ENCODE results near the gene SLA2. TPM values are rescaled to one million over a fixed set of nuclear protein-coding genes. Genes with fewer than 3 reads are reported as not detected.

The SLA2 gene
- total and polyA plus RNA-seq, 2 donors (not counting 1 experiment from before 2014, with no cell fraction given) = not detected

DNA sequence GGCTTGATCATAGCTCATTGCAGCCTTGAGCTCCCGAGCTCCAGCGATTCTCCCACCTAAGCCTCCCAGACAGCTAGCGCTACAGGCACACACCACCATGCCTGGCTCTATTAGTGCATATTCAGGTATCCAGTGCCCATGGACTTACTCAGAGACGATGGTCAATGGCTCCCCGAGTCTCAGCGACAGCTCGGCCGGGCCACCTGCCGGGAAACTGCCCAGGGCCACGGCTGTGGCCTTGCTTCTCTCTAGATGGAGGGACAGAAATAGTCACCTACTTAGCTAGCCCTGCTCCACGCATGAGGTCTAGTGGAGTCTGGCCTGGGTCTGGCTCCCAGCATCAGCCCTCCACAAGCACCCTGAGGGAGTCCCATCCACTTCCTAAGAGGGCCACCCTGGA lies 11.7 kb downstream of the SLA2 start:
- H3K36me3 ChIP-seq (ENCODE audit: control insufficient read depth, insufficient read depth, low read length) = no peaks in the 10 kb centered on the region
- H3K4me1 ChIP-seq (ENCODE audit: control insufficient read depth, extremely low read depth, insufficient read depth, low read length) = no peaks in the 10 kb centered on the region
- DNase-seq (ENCODE audit: low read depth in 2 of 2) = no peak
- no peak overlapping the region for H3K4me3 ChIP-seq (replicated peaks in 1 of 4; ENCODE audit: control extremely low read depth in 1 of 4, insufficient read depth in 1 of 4, low read depth in 3 of 4, low read length in 4 of 4)
- no peaks in the 10 kb centered on the region for H4K20me1 ChIP-seq (ENCODE audit: control insufficient read depth, extremely low read depth, insufficient read depth, low read length)
- no peaks in the 10 kb centered on the region for H3K79me2 ChIP-seq (ENCODE audit: control insufficient read depth, insufficient read depth, low read length)
- no peak overlapping the region for H3K27ac ChIP-seq (ENCODE audit: insufficient read depth, low read length)
- no peak overlapping the region for H3K9ac ChIP-seq (ENCODE audit: insufficient read depth, low read length)
- H3K27me3 ChIP-seq (ENCODE audit: control insufficient read depth, insufficient read depth, low read length) = no peaks in the 10 kb centered on the region
- TF ChIP-seq EZH2 (IDR thresholded peaks at IDR 0.05; ENCODE audit: low read length, missing control alignments) = no peak
- TF ChIP-seq, protein P1, sequence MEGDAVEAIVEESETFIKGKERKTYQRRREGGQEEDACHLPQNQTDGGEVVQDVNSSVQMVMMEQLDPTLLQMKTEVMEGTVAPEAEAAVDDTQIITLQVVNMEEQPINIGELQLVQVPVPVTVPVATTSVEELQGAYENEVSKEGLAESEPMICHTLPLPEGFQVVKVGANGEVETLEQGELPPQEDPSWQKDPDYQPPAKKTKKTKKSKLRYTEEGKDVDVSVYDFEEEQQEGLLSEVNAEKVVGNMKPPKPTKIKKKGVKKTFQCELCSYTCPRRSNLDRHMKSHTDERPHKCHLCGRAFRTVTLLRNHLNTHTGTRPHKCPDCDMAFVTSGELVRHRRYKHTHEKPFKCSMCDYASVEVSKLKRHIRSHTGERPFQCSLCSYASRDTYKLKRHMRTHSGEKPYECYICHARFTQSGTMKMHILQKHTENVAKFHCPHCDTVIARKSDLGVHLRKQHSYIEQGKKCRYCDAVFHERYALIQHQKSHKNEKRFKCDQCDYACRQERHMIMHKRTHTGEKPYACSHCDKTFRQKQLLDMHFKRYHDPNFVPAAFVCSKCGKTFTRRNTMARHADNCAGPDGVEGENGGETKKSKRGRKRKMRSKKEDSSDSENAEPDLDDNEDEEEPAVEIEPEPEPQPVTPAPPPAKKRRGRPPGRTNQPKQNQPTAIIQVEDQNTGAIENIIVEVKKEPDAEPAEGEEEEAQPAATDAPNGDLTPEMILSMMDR (conservative IDR thresholded peaks at IDR 0.05 in 1 of 2, IDR thresholded peaks at IDR 0.05 in 1 of 2; ENCODE audit: low read depth in 1 of 2, low read length in 2 of 2) = no peak
- no peaks in the 10 kb centered on the region for H3K9me3 ChIP-seq (ENCODE audit: control insufficient read depth, insufficient read depth, low read depth, low read length)
- no peak overlapping the region for H2AFZ ChIP-seq (ENCODE audit: low read length)
- H3K4me2 ChIP-seq (ENCODE audit: extremely low read depth, insufficient read depth, low read length) = no peak overlapping the region

DNA sequence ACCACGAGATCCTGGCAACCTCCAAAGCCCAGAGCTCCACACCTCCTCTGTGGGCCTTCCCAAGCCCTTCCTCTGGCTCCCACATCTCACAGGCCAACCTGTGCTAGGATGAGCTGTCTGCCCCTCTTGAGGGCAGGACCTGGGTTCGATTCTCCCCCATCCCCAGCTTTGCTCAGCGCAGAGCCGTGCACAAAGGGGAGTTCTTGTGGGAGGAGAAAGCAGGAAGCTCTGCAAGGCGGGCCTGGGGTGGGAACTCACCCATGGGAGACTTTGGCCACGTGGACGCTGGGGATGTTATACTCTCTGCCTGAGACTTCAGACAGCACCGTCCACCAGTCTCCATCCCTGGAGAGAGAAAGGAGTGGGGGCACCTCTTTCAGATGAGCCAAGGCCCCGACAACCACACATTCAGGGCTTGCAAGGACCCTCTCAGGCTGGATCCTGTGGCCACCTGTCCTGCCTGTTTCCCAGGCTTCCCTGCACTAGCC lies 12.7 kb downstream of the SLA2 start:
- Histone ChIP-seq H3K79me2 (ENCODE audit: control insufficient read depth, insufficient read depth, low read length) (no peaks in the 10 kb centered on the region), H3K27ac (ENCODE audit: insufficient read depth, low read length) (no peak overlapping the region), H3K36me3 (ENCODE audit: control insufficient read depth, insufficient read depth, low read length) (no peaks in the 10 kb centered on the region), H3K9ac (ENCODE audit: insufficient read depth, low read length) (no peak overlapping the region), H3K4me2 (ENCODE audit: extremely low read depth, insufficient read depth, low read length) (no peak overlapping the region), H3K27me3 (ENCODE audit: control insufficient read depth, insufficient read depth, low read length) (no peaks in the 10 kb centered on the region), H3K4me3 (replicated peaks in 1 of 4; ENCODE audit: control extremely low read depth in 1 of 4, insufficient read depth in 1 of 4, low read depth in 3 of 4, low read length in 4 of 4) (no peak overlapping the region), H3K9me3 (ENCODE audit: control insufficient read depth, insufficient read depth, low read depth, low read length) (no peaks in the 10 kb centered on the region), H2AFZ (ENCODE audit: low read length) (no peak overlapping the region), H3K4me1 (ENCODE audit: control insufficient read depth, extremely low read depth, insufficient read depth, low read length) (no peaks in the 10 kb centered on the region), H4K20me1 (ENCODE audit: control insufficient read depth, extremely low read depth, insufficient read depth, low read length) (no peaks in the 10 kb centered on the region)
- no peak for DNase-seq (ENCODE audit: low read depth in 2 of 2)
- TF ChIP-seq, protein P1 (conservative IDR thresholded peaks at IDR 0.05 in 1 of 2, IDR thresholded peaks at IDR 0.05 in 1 of 2; ENCODE audit: low read depth in 1 of 2, low read length in 2 of 2) = no peak
- TF ChIP-seq EZH2 (IDR thresholded peaks at IDR 0.05; ENCODE audit: low read length, missing control alignments) = no peak

DNA sequence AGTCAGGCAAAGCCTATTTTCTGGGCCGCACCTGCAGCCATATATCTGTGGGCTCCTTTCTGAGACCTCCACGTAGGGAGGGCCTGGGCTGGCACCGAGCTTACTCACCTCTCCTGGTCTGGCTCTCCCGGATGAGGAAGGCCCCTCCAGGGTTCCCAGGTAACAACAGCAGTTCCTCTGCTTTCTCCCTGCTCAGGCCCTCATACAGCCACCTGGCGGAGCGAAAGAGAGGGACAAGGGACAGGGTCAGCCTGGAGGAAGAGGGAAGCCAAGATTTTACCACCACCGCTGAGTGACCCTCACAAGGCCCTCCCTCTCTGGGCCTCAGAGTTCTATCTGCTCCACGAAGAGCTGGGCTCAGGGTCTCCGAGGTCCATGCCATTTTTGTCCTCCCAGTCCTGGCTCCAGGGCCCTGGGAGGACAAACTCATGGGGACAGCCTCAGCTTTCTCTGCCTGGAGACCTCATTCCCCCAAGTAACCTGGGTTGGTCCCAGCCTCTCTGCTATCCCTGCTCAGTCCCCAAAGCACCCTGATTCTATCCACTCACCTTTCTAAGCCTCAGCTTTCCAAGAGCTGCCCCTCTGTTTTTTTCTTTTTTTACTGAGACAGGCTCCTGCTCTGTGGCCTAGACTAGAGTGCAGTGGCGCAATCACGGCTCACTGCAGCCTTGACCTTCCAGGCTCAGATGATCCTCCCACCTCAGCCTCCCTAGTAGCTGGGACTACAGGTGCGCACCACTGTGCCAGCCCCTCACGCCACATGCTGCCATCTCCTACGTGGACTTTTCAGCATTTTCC lies 13.3 kb downstream of the SLA2 start:
- Histone ChIP-seq H3K4me2 (ENCODE audit: extremely low read depth, insufficient read depth, low read length) (no peak overlapping the region), H3K4me3 (replicated peaks in 1 of 4; ENCODE audit: control extremely low read depth in 1 of 4, insufficient read depth in 1 of 4, low read depth in 3 of 4, low read length in 4 of 4) (no peak overlapping the region), H3K79me2 (ENCODE audit: control insufficient read depth, insufficient read depth, low read length) (no peaks in the 10 kb centered on the region), H3K27me3 (ENCODE audit: control insufficient read depth, insufficient read depth, low read length) (no peaks in the 10 kb centered on the region), H2AFZ (ENCODE audit: low read length) (no peak overlapping the region), H3K4me1 (ENCODE audit: control insufficient read depth, extremely low read depth, insufficient read depth, low read length) (no peaks in the 10 kb centered on the region), H4K20me1 (ENCODE audit: control insufficient read depth, extremely low read depth, insufficient read depth, low read length) (no peaks in the 10 kb centered on the region), H3K9me3 (ENCODE audit: control insufficient read depth, insufficient read depth, low read depth, low read length) (no peaks in the 10 kb centered on the region), H3K9ac (ENCODE audit: insufficient read depth, low read length) (no peak overlapping the region), H3K36me3 (ENCODE audit: control insufficient read depth, insufficient read depth, low read length) (no peaks in the 10 kb centered on the region), H3K27ac (ENCODE audit: insufficient read depth, low read length) (no peak overlapping the region)
- DNase-seq (ENCODE audit: low read depth in 2 of 2) = no peak
- TF ChIP-seq EZH2 (IDR thresholded peaks at IDR 0.05; ENCODE audit: low read length, missing control alignments) = no peak

All from fibroblast of lung (primary cell).